HCT116 (cell line): Measurements from ENCODE around the gene SPATS1. TPM values are rescaled to one million over a fixed set of nuclear protein-coding genes. Genes with fewer than 3 reads are reported as not detected.

Experiments
- ATAC-seq: fragments of 200-7000 bp; cut with Tn5 transposase; 2 replicates; pipeline ENCODE4 v1.9.1; 2020; ENCODE audit warnings: mild to moderate bottlenecking, moderate library complexity
- BruUV-seq: library from RNA; stranded (reverse); fragments of 400-500 nt; replicated peaks from 2 replicates; lab custom pipeline; 2021; lab: Mats Ljungman, UMichigan
- CTCF ChIA-PET: fragments of 300-600 bp; sonication (Branson Sonifier 250); formaldehyde crosslinking; loops from one replicate; lab custom pipeline; 2021; ENCODE audit warnings: antibody characterized with exemption; lab: Charles Lee
- POLR2A ChIA-PET: fragments of 300-600, 350-600 bp; sonication (Branson Sonifier 250); formaldehyde crosslinking; loops from one replicate; lab custom pipeline; 2021; ENCODE audit warnings: antibody characterized with exemption; lab: Charles Lee
- RAD21 ChIA-PET, 2 experiments: fragments of 300-600 bp; sonication (Branson Sonifier 250); formaldehyde crosslinking; loops; one replicate each; lab custom pipeline; 2023; ENCODE audit warnings: low total read pairs in 2 of 2; ENCODE audit not compliant: uncharacterized antibody in 2 of 2, unreplicated experiment in 2 of 2, low non-redundant PET in 1 of 2; lab: Charles Lee
- DNase-seq: peaks from one replicate; pipeline ENCODE4 v3.0.0-alpha.2; 2010; ENCODE audit warnings: low read depth, low spot score
- H2AFZ ChIP-seq: fragments of 200-600 bp; shearing (Covaris generic), sonication (generic); 2 replicates; pipeline ENCODE4 v1.6.1; 2017; ENCODE audit warnings: low read depth, mixed run types, mixed read lengths, antibody characterized with exemption, low read length; ENCODE audit not compliant: poor library complexity, severe bottlenecking
- H3K27ac ChIP-seq: 2 replicates; pipeline ENCODE4 v1.5.1; 2012; ENCODE audit warnings: low read depth, low read length
- H3K27me3 ChIP-seq: fragments of 200-600 bp; sonication (generic); 2 replicates; pipeline ENCODE4 v1.6.1; 2016; ENCODE audit warnings: mixed run types, low read length, mixed read lengths; ENCODE audit not compliant: insufficient read depth
- H3K36me3 ChIP-seq, 2 experiments: fragments of 200-500 bp in 1 of 2; fragments of 200-600 bp in 1 of 2; sonication (Bioruptor generic) in 1 of 2; sonication (generic) in 1 of 2; 2 replicates each; pipeline versions ENCODE4 v1.5.1 to v1.6.1; 2014 to 2016; ENCODE audit warnings: low read length in 2 of 2, inconsistent platforms in 1 of 2, mixed read lengths in 1 of 2, mixed run types in 1 of 2; ENCODE audit not compliant: insufficient read depth in 2 of 2, control insufficient read depth in 1 of 2
- H3K4me1 ChIP-seq, 2 experiments: fragments of 200-600 bp in 1 of 2; sonication (generic) in 1 of 2; 2 replicates each; pipeline versions ENCODE4 v1.5.1 to v1.6.1; 2012 to 2017; ENCODE audit warnings: low read length in 2 of 2, inconsistent platforms in 1 of 2, mild to moderate bottlenecking in 1 of 2, mixed read lengths in 1 of 2, mixed run types in 1 of 2, moderate library complexity in 1 of 2; ENCODE audit not compliant: insufficient read depth in 2 of 2, control insufficient read depth in 1 of 2
- H3K4me2 ChIP-seq: fragments of 200-600 bp; sonication (generic); 2 replicates; pipeline ENCODE4 v1.6.1; 2017; ENCODE audit warnings: mixed run types, low read length, mixed read lengths
- H3K4me3 ChIP-seq, 2 experiments: fragments of 200-600 bp in 1 of 2; sonication (generic) in 1 of 2; replicated peaks in 1 of 2; 2 replicates each; pipeline ENCODE4 v1.5.1; 2011 to 2016; ENCODE audit warnings: low read length in 2 of 2, control low read depth in 1 of 2, low read depth in 1 of 2, mild to moderate bottlenecking in 1 of 2, mixed read lengths in 1 of 2, mixed run types in 1 of 2
- H3K79me2 ChIP-seq: fragments of 200-600 bp; sonication (generic); 2 replicates; pipeline ENCODE4 v1.6.1; 2017; ENCODE audit warnings: mild to moderate bottlenecking, mixed run types, low read length, moderate library complexity, mixed read lengths; ENCODE audit not compliant: insufficient read depth
- H3K9ac ChIP-seq: fragments of 200-600 bp; sonication (generic); 2 replicates; pipeline ENCODE4 v1.6.1; 2016; ENCODE audit warnings: low read length, mixed read lengths
- H3K9me2 ChIP-seq: fragments of 200-600 bp; sonication (generic), shearing (Covaris generic); 2 replicates; pipeline ENCODE4 v1.6.1; 2017; ENCODE audit warnings: mixed run types, mild to moderate bottlenecking, moderate library complexity; ENCODE audit not compliant: insufficient read depth
- H3K9me3 ChIP-seq, 2 experiments: fragments of 200-500 bp in 1 of 2; fragments of 200-600 bp in 1 of 2; sonication (Bioruptor generic) in 1 of 2; sonication (generic) in 1 of 2; 2 replicates each; pipeline ENCODE4 v1.6.1; 2014 to 2017; ENCODE audit warnings: low read length in 2 of 2, mixed read lengths in 2 of 2, inconsistent platforms in 1 of 2, low read depth in 1 of 2, mild to moderate bottlenecking in 1 of 2, mixed run types in 1 of 2, moderate library complexity in 1 of 2; ENCODE audit not compliant: control insufficient read depth in 1 of 2, insufficient read depth in 1 of 2
- H4K20me1 ChIP-seq: fragments of 200-600 bp; sonication (generic), shearing (Covaris generic); 2 replicates; pipeline ENCODE4 v1.6.1; 2017; ENCODE audit warnings: mixed run types, mild to moderate bottlenecking, moderate library complexity; ENCODE audit not compliant: insufficient read depth
- CEBPB ChIP-seq: IDR thresholded peaks from 2 replicates; pipeline ENCODE4 v1.6.1; 2012; ENCODE audit warnings: low read depth
- ELF1 ChIP-seq: IDR thresholded peaks from 2 replicates; pipeline ENCODE4 v1.6.1; 2012; ENCODE audit warnings: low read depth, borderline replicate concordance
- EZH2 ChIP-seq: fragments of 200-600 bp; sonication (generic); IDR thresholded peaks from 2 replicates; pipeline ENCODE4 v1.6.1; 2017; ENCODE audit warnings: antibody characterized with exemption, mixed run types
- EZH2phosphoT487 ChIP-seq: fragments of 200-600 bp; IDR thresholded peaks from 2 replicates; pipeline ENCODE4 v1.6.1; 2018; ENCODE audit warnings: antibody characterized with exemption, borderline replicate concordance
- JUND ChIP-seq: IDR thresholded peaks from 2 replicates; pipeline ENCODE4 v1.6.1; 2012
- MAX ChIP-seq: IDR thresholded peaks from 2 replicates; pipeline ENCODE4 v1.6.1; 2012
- POLR2A ChIP-seq: IDR thresholded peaks from 2 replicates; pipeline ENCODE4 v1.7.0; 2011; ENCODE audit warnings: borderline replicate concordance; ENCODE audit not compliant: insufficient read depth, insufficient read length; ENCODE audit errors: extremely low read depth
- RAD21 ChIP-seq: IDR thresholded peaks from 2 replicates; pipeline ENCODE4 v1.6.1; 2012; ENCODE audit warnings: low read depth, mild to moderate bottlenecking
- SIN3A ChIP-seq: IDR thresholded peaks from 2 replicates; pipeline ENCODE4 v1.6.1; 2012; ENCODE audit warnings: low read depth
- SRF ChIP-seq: IDR thresholded peaks from 2 replicates; pipeline ENCODE4 v1.6.1; 2012; ENCODE audit warnings: low read depth
- YY1 ChIP-seq: IDR thresholded peaks from 2 replicates; pipeline ENCODE4 v1.6.1; 2011; ENCODE audit warnings: low read length, low read depth, moderate library complexity, mild to moderate bottlenecking; ENCODE audit not compliant: insufficient replicate concordance; ENCODE audit errors: extremely low read depth
- ZNF274 ChIP-seq: fragments of 200-500 bp; sonication (Bioruptor generic); IDR thresholded peaks from 2 replicates; pipeline ENCODE4 v1.6.1; 2014; ENCODE audit warnings: mild to moderate bottlenecking, low read depth, low read length, inconsistent platforms
- intact Hi-C: fragments of 100-400 bp; cut with micrococcal nuclease; formaldehyde crosslinking; loops from 2 replicates; pipeline ENCODE4 v1.10.0; 2022
- total RNA-seq: library from RNA; stranded (reverse); gene quantifications from one replicate; pipeline ENCODE4 v1.2.1, GENCODE V29; 2021; ENCODE audit not compliant: unreplicated experiment
- TF ChIP-seq, protein P1 (sequence below): IDR thresholded peaks from 2 replicates; pipeline ENCODE4 v1.6.1; 2012
- TF ChIP-seq, protein P2 (sequence below): IDR thresholded peaks from 2 replicates; pipeline ENCODE4 v1.6.1; 2012; ENCODE audit warnings: low read depth

SPATS1 gene
- total RNA-seq, 1 experiment from 2014 or later: not detected

GRCh38 chr6:44302856-44303255, 39.6 kb upstream of the SPATS1 start:
- ChIA-PET CTCF (interaction anchor here (1.0 to 1.2 kb wide), 2 partner anchors 10 to 79 kb away, joined by 3 to 4 read pairs; partner anchors contain the start of gene AARS2), POLR2A (no interaction called here)
- H3K9ac ChIP-seq: no peak overlapping the region

DNA sequence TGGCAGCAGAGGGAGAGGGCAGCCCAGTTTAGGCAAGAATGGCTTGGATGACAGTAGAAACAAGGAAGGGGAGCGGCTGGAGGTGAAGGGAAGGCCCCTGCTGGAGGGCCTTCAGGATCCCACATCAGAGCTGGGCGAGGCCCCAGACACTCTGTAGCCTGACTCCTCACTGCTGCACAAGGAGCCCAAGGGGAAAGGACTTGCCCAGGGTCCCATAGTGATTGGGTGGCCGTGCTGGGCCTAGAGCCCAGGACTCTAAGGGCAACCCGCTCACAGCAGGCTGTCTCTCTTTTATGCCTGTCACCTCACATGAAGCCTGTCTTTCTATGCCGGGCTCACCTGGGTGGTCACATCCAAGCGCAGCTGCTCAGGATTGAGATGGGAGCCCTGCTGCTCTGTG, 38.6 kb upstream of the SPATS1 start:
- H3K4me2 ChIP-seq: no peak overlapping the region
- H3K79me2 ChIP-seq: no peaks in the 10 kb centered on the region
- no peak overlapping the region for H3K4me3 ChIP-seq
- no peak overlapping the region for H2AFZ ChIP-seq
- RAD21 ChIA-PET: no interaction called here
- intact Hi-C loops: loop anchor here (1.0 kb wide), 1 partner anchor 36 kb away; no protein-coding TSS in a partner anchor
- H3K9me3 ChIP-seq: no peaks in the 10 kb centered on the region
- H3K9ac ChIP-seq: no peak overlapping the region
- CTCF ChIA-PET: interaction anchor here (1.0 kb wide), 1 partner anchor 9 kb away, joined by 4 read pairs; the partner anchor contains the start of gene AARS2
- H4K20me1 ChIP-seq: no peaks in the 10 kb centered on the region
- no peaks in the 10 kb centered on the region for H3K9me2 ChIP-seq
- no peak for ATAC-seq
- H3K4me1 ChIP-seq: no peaks in the 10 kb centered on the region
- H3K36me3 ChIP-seq: peaks cover 28 to 54% of the 10 kb centered on the region in 2 experiments
- no peaks in the 10 kb centered on the region for H3K27me3 ChIP-seq
- no TSS peak for BruUV-seq
- POLR2A ChIA-PET: no interaction called here
- H3K27ac ChIP-seq: no peak overlapping the region
- no peak for DNase-seq
- TF ChIP-seq ZNF274 (no peak), EZH2 (no peak), CEBPB (no peak), RAD21 (no peak), EZH2phosphoT487 (no peak), SRF (no peak), ELF1 (no peak), MAX (no peak), JUND (no peak), POLR2A (no peak), YY1 (no peak), SIN3A (no peak)
- TF ChIP-seq, protein P1, sequence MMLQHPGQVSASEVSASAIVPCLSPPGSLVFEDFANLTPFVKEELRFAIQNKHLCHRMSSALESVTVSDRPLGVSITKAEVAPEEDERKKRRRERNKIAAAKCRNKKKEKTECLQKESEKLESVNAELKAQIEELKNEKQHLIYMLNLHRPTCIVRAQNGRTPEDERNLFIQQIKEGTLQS: no peak
- TF ChIP-seq, protein P2, sequence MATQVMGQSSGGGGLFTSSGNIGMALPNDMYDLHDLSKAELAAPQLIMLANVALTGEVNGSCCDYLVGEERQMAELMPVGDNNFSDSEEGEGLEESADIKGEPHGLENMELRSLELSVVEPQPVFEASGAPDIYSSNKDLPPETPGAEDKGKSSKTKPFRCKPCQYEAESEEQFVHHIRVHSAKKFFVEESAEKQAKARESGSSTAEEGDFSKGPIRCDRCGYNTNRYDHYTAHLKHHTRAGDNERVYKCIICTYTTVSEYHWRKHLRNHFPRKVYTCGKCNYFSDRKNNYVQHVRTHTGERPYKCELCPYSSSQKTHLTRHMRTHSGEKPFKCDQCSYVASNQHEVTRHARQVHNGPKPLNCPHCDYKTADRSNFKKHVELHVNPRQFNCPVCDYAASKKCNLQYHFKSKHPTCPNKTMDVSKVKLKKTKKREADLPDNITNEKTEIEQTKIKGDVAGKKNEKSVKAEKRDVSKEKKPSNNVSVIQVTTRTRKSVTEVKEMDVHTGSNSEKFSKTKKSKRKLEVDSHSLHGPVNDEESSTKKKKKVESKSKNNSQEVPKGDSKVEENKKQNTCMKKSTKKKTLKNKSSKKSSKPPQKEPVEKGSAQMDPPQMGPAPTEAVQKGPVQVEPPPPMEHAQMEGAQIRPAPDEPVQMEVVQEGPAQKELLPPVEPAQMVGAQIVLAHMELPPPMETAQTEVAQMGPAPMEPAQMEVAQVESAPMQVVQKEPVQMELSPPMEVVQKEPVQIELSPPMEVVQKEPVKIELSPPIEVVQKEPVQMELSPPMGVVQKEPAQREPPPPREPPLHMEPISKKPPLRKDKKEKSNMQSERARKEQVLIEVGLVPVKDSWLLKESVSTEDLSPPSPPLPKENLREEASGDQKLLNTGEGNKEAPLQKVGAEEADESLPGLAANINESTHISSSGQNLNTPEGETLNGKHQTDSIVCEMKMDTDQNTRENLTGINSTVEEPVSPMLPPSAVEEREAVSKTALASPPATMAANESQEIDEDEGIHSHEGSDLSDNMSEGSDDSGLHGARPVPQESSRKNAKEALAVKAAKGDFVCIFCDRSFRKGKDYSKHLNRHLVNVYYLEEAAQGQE: no peak

More at GRCh38 chr6:44302856-44303255, 39.6 kb upstream of the SPATS1 start:
- no peaks in the 10 kb centered on the region for H3K4me1 ChIP-seq
- DNase-seq (no peak), ATAC-seq (no peak)
- H3K27ac ChIP-seq: no peak overlapping the region
- no peak overlapping the region for H3K4me3 ChIP-seq
- H3K36me3 ChIP-seq: peaks cover 25 to 53% of the 10 kb centered on the region in 2 experiments
- TF ChIP-seq MAX: no peak
- no peaks in the 10 kb centered on the region for H3K27me3 ChIP-seq
- RAD21 ChIA-PET: no interaction called here
- H3K9me3 ChIP-seq: no peaks in the 10 kb centered on the region
- intact Hi-C loops: no loop called here
- H3K79me2 ChIP-seq: no peaks in the 10 kb centered on the region
- no peaks in the 10 kb centered on the region for H3K9me2 ChIP-seq
- BruUV-seq: no TSS peak
- H2AFZ ChIP-seq: no peak overlapping the region
- H3K4me2 ChIP-seq: no peak overlapping the region
- H4K20me1 ChIP-seq: no peaks in the 10 kb centered on the region
